Large intestine (tissue), 3 donors: ENCODE measurements around the gene SLC9C2. TPM values are rescaled to one million over a fixed set of nuclear protein-coding genes. Genes with fewer than 3 reads are reported as not detected.
"Not testable (repeated sequence)": the region's sequence is repeated elsewhere in the genome, so short reads cannot be mapped to it uniquely, and the experiment has no call there.

ENCODE experiments used
- DNase-seq, 2 donors: peaks; one replicate each; pipeline versions ENCODE4 v3.0.0 to v3.0.0-alpha.2; 2013
- H3K27ac ChIP-seq: one replicate; pipeline ENCODE4 v1.5.1; 2013; ENCODE audit warnings: low read length
- H3K27me3 ChIP-seq: 2 replicates; pipeline ENCODE4 v1.6.1; 2013; ENCODE audit warnings: low read length; ENCODE audit not compliant: control insufficient read depth, insufficient read depth
- H3K36me3 ChIP-seq: 2 replicates; pipeline ENCODE4 v1.6.1; 2013; ENCODE audit warnings: low read length; ENCODE audit not compliant: control insufficient read depth, insufficient read depth
- H3K4me1 ChIP-seq: one replicate; pipeline ENCODE4 v1.6.1; 2013; ENCODE audit warnings: low read length; ENCODE audit not compliant: control insufficient read depth, insufficient read depth
- H3K4me3 ChIP-seq: one replicate; pipeline ENCODE4 v1.5.1; 2013; ENCODE audit warnings: low read length
- H3K9me3 ChIP-seq: one replicate; pipeline ENCODE4 v1.6.1; 2013; ENCODE audit warnings: mild to moderate bottlenecking, low read depth, low read length, moderate library complexity; ENCODE audit not compliant: control insufficient read depth
- WGBS: methylation state at CpG from one replicate; pipeline ENCODE4 v1.1.5; 2013; ENCODE audit warnings: low lambda C conversion rate; ENCODE audit not compliant: insufficient coverage; 5-methylcytosine and 5-hydroxymethylcytosine counted together
- polyA plus RNA-seq: library from polyadenylated mRNA; unstranded; fragments of 120-200 nt; gene quantifications from one replicate; pipeline ENCODE4 v1.2.1, GENCODE V29; 2013

Gene SLC9C2
- polyA plus RNA-seq, 1 donor = 0.06 TPM

- no peak for DNase-seq
- Histone ChIP-seq H3K4me3 (no peak overlapping the region), H3K9me3 (no peaks in the 10 kb centered on the region), H3K27ac (no peak overlapping the region), H3K4me1 (peaks cover 8% of the 10 kb centered on the region), H3K27me3 (no peaks in the 10 kb centered on the region), H3K36me3 (no peaks in the 10 kb centered on the region)
Observed at GRCh38 chr1:173505391-173505790, 97.5 kb downstream of the SLC9C2 start.

- Histone ChIP-seq H3K4me1 (peaks cover 5% of the 10 kb centered on the region), H3K9me3 (no peaks in the 10 kb centered on the region), H3K27me3 (no peaks in the 10 kb centered on the region), H3K4me3 (no peak overlapping the region), H3K36me3 (no peaks in the 10 kb centered on the region), H3K27ac (no peak overlapping the region)
- DNase-seq = no peak
- WGBS = no CpG with 5 or more reads among the region's 4 CpGs
Observed at GRCh38 chr1:173504268-173504667, 98.6 kb downstream of the SLC9C2 start.

GRCh38 chr1:173503391-173503790 lies 99.5 kb downstream of the SLC9C2 start:
- DNase-seq = no peak

GRCh38 chr1:173502104-173502503 lies 100.8 kb downstream of the SLC9C2 start:
- no peak overlapping the region for H3K27ac ChIP-seq
- no peak overlapping the region for H3K4me3 ChIP-seq
- no peaks in the 10 kb centered on the region for H3K27me3 ChIP-seq
- no CpG with 5 or more reads among the region's 1 CpG for WGBS
- no peaks in the 10 kb centered on the region for H3K9me3 ChIP-seq
- H3K4me1 ChIP-seq = no peaks in the 10 kb centered on the region
- no peak for DNase-seq
- no peaks in the 10 kb centered on the region for H3K36me3 ChIP-seq

More at GRCh38 chr1:173503391-173503790, 99.5 kb downstream of the SLC9C2 start:
- Histone ChIP-seq H3K27ac (no peak overlapping the region), H3K27me3 (no peaks in the 10 kb centered on the region), H3K9me3 (no peaks in the 10 kb centered on the region), H3K36me3 (no peaks in the 10 kb centered on the region), H3K4me3 (no peak overlapping the region), H3K4me1 (peaks cover 5% of the 10 kb centered on the region)
- WGBS = no CpG with 5 or more reads among the region's 4 CpGs

- 83% methylated on average over 1 of the region's 4 CpGs for WGBS
- Histone ChIP-seq H3K27me3 (no peaks in the 10 kb centered on the region), H3K27ac (no peak overlapping the region), H3K4me3 (no peak overlapping the region), H3K9me3 (no peaks in the 10 kb centered on the region), H3K4me1 (no peaks in the 10 kb centered on the region), H3K36me3 (no peaks in the 10 kb centered on the region)
- no peak for DNase-seq
Observed at GRCh38 chr1:173499729-173500128, 103.1 kb downstream of the SLC9C2 start.

GRCh38 chr1:173496757-173497320 lies 106.0 kb downstream of the SLC9C2 start:
- H3K9me3 ChIP-seq = no peaks in the 10 kb centered on the region
- peak in 1 of 2 donors; percentile 37 for DNase-seq
- WGBS = no CpG with 5 or more reads among the region's 2 CpGs
- no peaks in the 10 kb centered on the region for H3K27me3 ChIP-seq
- H3K4me1 ChIP-seq = no peaks in the 10 kb centered on the region
- no peak overlapping the region for H3K4me3 ChIP-seq
- H3K27ac ChIP-seq = no peak overlapping the region
- no peaks in the 10 kb centered on the region for H3K36me3 ChIP-seq

GRCh38 chr1:173495609-173496267 lies 107.1 kb downstream of the SLC9C2 start:
- Histone ChIP-seq H3K27ac (no peak overlapping the region), H3K36me3 (no peaks in the 10 kb centered on the region), H3K4me1 (no peaks in the 10 kb centered on the region), H3K27me3 (no peaks in the 10 kb centered on the region), H3K9me3 (no peaks in the 10 kb centered on the region), H3K4me3 (no peak overlapping the region)
- no peak for DNase-seq
- 29% methylated on average over 1 of the region's 8 CpGs for WGBS

- not testable (repeated sequence) for H3K4me1 ChIP-seq, H3K9me3 ChIP-seq, H3K27me3 ChIP-seq, H3K27ac ChIP-seq, DNase-seq, H3K4me3 ChIP-seq
- H3K36me3 ChIP-seq = peaks cover 11% of the 10 kb centered on the region
- WGBS = no CpG with 5 or more reads among the region's 8 CpGs
Observed at GRCh38 chr1:173493125-173493524, 109.7 kb downstream of the SLC9C2 start.

- H3K4me3 ChIP-seq = no peak overlapping the region
- peaks cover 25% of the 10 kb centered on the region for H3K36me3 ChIP-seq
- no peaks in the 10 kb centered on the region for H3K27me3 ChIP-seq
- no peak overlapping the region for H3K27ac ChIP-seq
- no peaks in the 10 kb centered on the region for H3K9me3 ChIP-seq
- no peaks in the 10 kb centered on the region for H3K4me1 ChIP-seq
- no CpG with 5 or more reads among the region's 2 CpGs for WGBS
- no peak for DNase-seq
Observed at GRCh38 chr1:173491508-173491907, 111.4 kb downstream of the SLC9C2 start.

- Histone ChIP-seq H3K36me3 (peaks cover 40% of the 10 kb centered on the region), H3K4me3 (no peak overlapping the region), H3K4me1 (no peaks in the 10 kb centered on the region), H3K27ac (no peak overlapping the region), H3K27me3 (no peaks in the 10 kb centered on the region), H3K9me3 (no peaks in the 10 kb centered on the region)
- no peak for DNase-seq
- 88% methylated on average over 1 of the region's 3 CpGs for WGBS
Observed at GRCh38 chr1:173489929-173490328, 112.9 kb downstream of the SLC9C2 start.

GRCh38 chr1:173489149-173489600 lies 113.7 kb downstream of the SLC9C2 start:
- H3K9me3 ChIP-seq = no peaks in the 10 kb centered on the region
- no peaks in the 10 kb centered on the region for H3K27me3 ChIP-seq
- H3K36me3 ChIP-seq = peaks cover 44% of the 10 kb centered on the region
- H3K27ac ChIP-seq = no peak overlapping the region
- H3K4me3 ChIP-seq = no peak overlapping the region
- DNase-seq = peak in 1 of 2 donors; percentile 12
- 80% methylated on average over 1 of the region's 5 CpGs for WGBS
- no peaks in the 10 kb centered on the region for H3K4me1 ChIP-seq
